MCF 10A (cell line): ENCODE results near the gene PAK1IP1. TPM values are rescaled to one million over a fixed set of nuclear protein-coding genes. Genes with fewer than 3 reads are reported as not detected.
A peak's percentile ranks its signal among the peaks of the same experiment; 100 is the strongest.

Source experiments
- BruUV-seq: library from RNA; stranded (reverse); fragments of 400-500 nt; replicated peaks from 2 replicates; lab custom pipeline; 2021; lab: Mats Ljungman, UMichigan
- CTCF ChIA-PET: fragments of 300-600 bp; sonication (Branson Sonifier 250); formaldehyde crosslinking; extraction: SDS; loops from one replicate; lab custom pipeline; 2021; ENCODE audit warnings: antibody characterized with exemption, inconsistent platforms; lab: Yijun Ruan, JAX
- POLR2A ChIA-PET: fragments of 300-600, 350-650 bp; sonication (Branson Sonifier 250); formaldehyde crosslinking; extraction: SDS; loops from one replicate; lab custom pipeline; 2020; ENCODE audit warnings: antibody characterized with exemption, inconsistent platforms; lab: Yijun Ruan, JAX
- DNase-seq: peaks from one replicate; pipeline ENCODE4 v3.0.0-alpha.2; 2018; ENCODE audit not compliant: unreplicated experiment
- H3K27ac Mint-ChIP-seq: one replicate; pipeline ENCODE4 v1.8.0; 2022; ENCODE audit warnings: mild to moderate bottlenecking, low read depth, mixed read lengths; ENCODE audit not compliant: unreplicated experiment
- H3K27me3 Mint-ChIP-seq: one replicate; pipeline ENCODE4 v1.8.0; 2022; ENCODE audit warnings: mixed read lengths; ENCODE audit not compliant: insufficient read depth, unreplicated experiment
- H3K36me3 Mint-ChIP-seq: one replicate; pipeline ENCODE4 v1.8.0; 2022; ENCODE audit warnings: mild to moderate bottlenecking, moderate library complexity, mixed read lengths; ENCODE audit not compliant: insufficient read depth, unreplicated experiment
- H3K4me1 Mint-ChIP-seq: one replicate; pipeline ENCODE4 v1.8.0; 2022; ENCODE audit warnings: mixed read lengths; ENCODE audit not compliant: insufficient read depth, unreplicated experiment
- H3K4me3 Mint-ChIP-seq: one replicate; pipeline ENCODE4 v1.8.0; 2022; ENCODE audit warnings: mild to moderate bottlenecking, moderate library complexity, mixed read lengths; ENCODE audit not compliant: unreplicated experiment
- H3K9me3 Mint-ChIP-seq: one replicate; pipeline ENCODE4 v1.8.0; 2022; ENCODE audit warnings: mixed read lengths; ENCODE audit not compliant: unreplicated experiment
- intact Hi-C: fragments of 100-400 bp; cut with micrococcal nuclease; formaldehyde crosslinking; loops from 2 replicates; pipeline ENCODE4 v1.14.1; 2022
- total RNA-seq: library from RNA; stranded (reverse); gene quantifications from 2 replicates; pipeline ENCODE4 v1.2.3, GENCODE V29; 2022
- TF ChIP-seq, protein P1 (sequence below): fragments of 200-600 bp; IDR thresholded peaks from one replicate; pipeline ENCODE4 v1.8.0; 2022; ENCODE audit warnings: antibody characterized with exemption, mild to moderate bottlenecking; ENCODE audit not compliant: unreplicated experiment

PAK1IP1 gene
- total RNA-seq, 1 experiment from 2014 or later, result 38.1 TPM

DNA sequence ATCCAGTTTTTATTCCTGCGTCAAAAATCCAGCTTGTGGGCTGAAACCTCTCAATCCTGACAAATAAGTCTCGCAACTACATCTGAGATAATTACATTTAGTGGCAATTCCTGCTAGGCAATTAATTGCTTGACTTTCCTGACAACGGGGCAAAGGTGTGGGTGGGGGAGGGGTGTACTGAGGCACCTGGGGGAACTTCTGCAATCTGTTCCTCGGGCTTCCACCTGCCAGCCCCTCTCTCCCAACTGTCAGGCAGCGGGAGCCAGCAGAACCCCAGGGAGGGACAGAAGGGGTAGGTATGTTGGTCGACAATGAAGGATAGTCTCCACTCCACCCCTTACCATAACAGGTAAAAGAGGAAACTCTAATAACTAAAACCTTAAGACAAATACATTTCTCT, 7.2 kb upstream of the PAK1IP1 start:
- H3K36me3 Mint-ChIP-seq, result no peaks in the 10 kb centered on the region
- ChIA-PET CTCF (interaction anchor here (0.7 to 1.2 kb wide), 2 partner anchors 177 to 252 kb away, joined by 3 to 5 read pairs; no protein-coding TSS in a partner anchor), POLR2A (no interaction called here)
- no peaks in the 10 kb centered on the region for H3K9me3 Mint-ChIP-seq
- intact Hi-C loops, result no loop called here
- H3K4me3 Mint-ChIP-seq, result no peak overlapping the region
- TF ChIP-seq, protein P1, sequence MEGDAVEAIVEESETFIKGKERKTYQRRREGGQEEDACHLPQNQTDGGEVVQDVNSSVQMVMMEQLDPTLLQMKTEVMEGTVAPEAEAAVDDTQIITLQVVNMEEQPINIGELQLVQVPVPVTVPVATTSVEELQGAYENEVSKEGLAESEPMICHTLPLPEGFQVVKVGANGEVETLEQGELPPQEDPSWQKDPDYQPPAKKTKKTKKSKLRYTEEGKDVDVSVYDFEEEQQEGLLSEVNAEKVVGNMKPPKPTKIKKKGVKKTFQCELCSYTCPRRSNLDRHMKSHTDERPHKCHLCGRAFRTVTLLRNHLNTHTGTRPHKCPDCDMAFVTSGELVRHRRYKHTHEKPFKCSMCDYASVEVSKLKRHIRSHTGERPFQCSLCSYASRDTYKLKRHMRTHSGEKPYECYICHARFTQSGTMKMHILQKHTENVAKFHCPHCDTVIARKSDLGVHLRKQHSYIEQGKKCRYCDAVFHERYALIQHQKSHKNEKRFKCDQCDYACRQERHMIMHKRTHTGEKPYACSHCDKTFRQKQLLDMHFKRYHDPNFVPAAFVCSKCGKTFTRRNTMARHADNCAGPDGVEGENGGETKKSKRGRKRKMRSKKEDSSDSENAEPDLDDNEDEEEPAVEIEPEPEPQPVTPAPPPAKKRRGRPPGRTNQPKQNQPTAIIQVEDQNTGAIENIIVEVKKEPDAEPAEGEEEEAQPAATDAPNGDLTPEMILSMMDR, result no peak
- no peaks in the 10 kb centered on the region for H3K27me3 Mint-ChIP-seq
- H3K4me1 Mint-ChIP-seq, result no peaks in the 10 kb centered on the region
- BruUV-seq, result no TSS peak
- no peak for DNase-seq
- no peak overlapping the region for H3K27ac Mint-ChIP-seq

DNA sequence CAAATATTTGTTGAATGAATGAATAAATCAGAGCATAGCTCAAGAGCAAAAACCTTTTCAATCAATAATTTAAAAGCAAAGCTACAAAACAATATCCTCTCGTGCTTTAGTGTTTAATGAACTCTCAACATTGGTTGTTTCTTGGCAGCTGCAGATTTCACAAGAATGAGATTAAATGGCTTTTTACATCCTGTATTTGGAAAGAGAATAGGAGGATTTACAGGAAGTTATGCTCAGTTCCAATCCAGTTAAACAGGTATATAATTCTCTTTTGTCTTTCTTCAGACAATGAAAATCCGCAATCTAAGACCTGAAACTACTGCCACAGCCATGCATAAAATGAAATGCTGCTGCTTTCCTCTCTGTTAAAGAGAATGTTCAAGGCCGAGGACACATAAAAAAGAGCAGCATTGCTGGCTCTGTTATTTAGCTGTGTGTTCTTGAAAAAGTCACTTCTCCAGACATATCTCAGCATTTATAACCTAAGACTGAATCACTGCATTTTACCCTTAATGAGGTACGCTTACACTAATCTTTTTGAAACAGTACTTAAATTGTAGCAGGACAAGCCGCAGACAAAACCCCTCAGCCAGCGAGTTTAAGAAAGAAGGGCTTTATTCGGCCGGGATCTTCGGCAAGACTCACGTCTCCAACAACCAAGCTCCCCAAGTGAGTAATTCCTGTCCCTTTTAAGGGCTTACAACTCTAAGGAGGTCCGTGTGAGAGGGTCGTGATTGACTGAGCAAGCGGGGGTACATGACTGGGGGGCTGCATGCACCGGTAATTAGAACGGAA, 3.9 kb upstream of the PAK1IP1 start:
- peaks cover 5% of the 10 kb centered on the region for H3K4me1 Mint-ChIP-seq
- H3K27ac Mint-ChIP-seq, result no peak overlapping the region
- intact Hi-C loops, result no loop called here
- TF ChIP-seq, protein P1, result no peak
- ChIA-PET POLR2A (interaction anchor here (1.2 kb wide), 1 partner anchor 135 kb away, joined by 3 read pairs; no protein-coding TSS in a partner anchor), CTCF (interaction anchor here (0.6 to 1.4 kb wide), 3 partner anchors 125 to 235 kb away, joined by 3 to 5 read pairs (median 3); no protein-coding TSS in a partner anchor)
- H3K4me3 Mint-ChIP-seq, result no peak overlapping the region
- DNase-seq, result no peak
- H3K9me3 Mint-ChIP-seq, result no peaks in the 10 kb centered on the region
- no TSS peak for BruUV-seq
- H3K36me3 Mint-ChIP-seq, result no peaks in the 10 kb centered on the region
- H3K27me3 Mint-ChIP-seq, result no peaks in the 10 kb centered on the region

- POLR2A ChIA-PET, result interaction anchor here (1.0 to 6.4 kb wide), 3 partner anchors 18 to 28 kb away, joined by 3 to 79 read pairs (median 3); partner anchors contain the start of gene TMEM14C
- Mint-ChIP-seq H3K36me3 (peaks cover 12% of the 10 kb centered on the region), H3K4me3 (peak overlapping the region; percentile 91), H3K27ac (peak overlapping the region; percentile 100), H3K27me3 (no peaks in the 10 kb centered on the region), H3K9me3 (no peaks in the 10 kb centered on the region), H3K4me1 (peaks cover 5% of the 10 kb centered on the region)
- TF ChIP-seq, protein P1, result no peak
- DNase-seq, result no peak
- CTCF ChIA-PET, result interaction anchor here (0.6 to 1.0 kb wide), 5 partner anchors 9 to 376 kb away, joined by 3 to 5 read pairs (median 4); no protein-coding TSS in a partner anchor
- BruUV-seq, result no TSS peak
- intact Hi-C loops, result no loop called here
Measured at GRCh38 chr6:10692965-10693538, 1.7 kb upstream of the PAK1IP1 start.
